ENCODE results near the gene P2RX5.
A peak's percentile ranks its signal among the peaks of the same experiment; 100 is the strongest.

P2RX5 gene

GRCh38 chr17:3689262-3690093, 6.5 kb downstream of the P2RX5 start:
- TF ChIP-seq CTCF (IDR thresholded peaks at IDR 0.05): no peak
- peak; percentile 61 for DNase-seq (ENCODE audit: low spot score)
- no peak overlapping the region for H3K27ac ChIP-seq
- H3K4me3 ChIP-seq: no peak overlapping the region

- DNase-seq (ENCODE audit: low spot score): no peak
- Histone ChIP-seq H3K4me3 (no peak overlapping the region), H3K27ac (no peak overlapping the region)
- TF ChIP-seq CTCF (IDR thresholded peaks at IDR 0.05): no peak
Observed at GRCh38 chr17:3688852-3689261, 7.1 kb downstream of the P2RX5 start.

GRCh38 chr17:3688027-3688553, 7.9 kb downstream of the P2RX5 start:
- no peak overlapping the region for H3K27ac ChIP-seq
- DNase-seq (ENCODE audit: low spot score): no peak
- TF ChIP-seq CTCF (IDR thresholded peaks at IDR 0.05): no peak
- no peak overlapping the region for H3K4me3 ChIP-seq

DNA sequence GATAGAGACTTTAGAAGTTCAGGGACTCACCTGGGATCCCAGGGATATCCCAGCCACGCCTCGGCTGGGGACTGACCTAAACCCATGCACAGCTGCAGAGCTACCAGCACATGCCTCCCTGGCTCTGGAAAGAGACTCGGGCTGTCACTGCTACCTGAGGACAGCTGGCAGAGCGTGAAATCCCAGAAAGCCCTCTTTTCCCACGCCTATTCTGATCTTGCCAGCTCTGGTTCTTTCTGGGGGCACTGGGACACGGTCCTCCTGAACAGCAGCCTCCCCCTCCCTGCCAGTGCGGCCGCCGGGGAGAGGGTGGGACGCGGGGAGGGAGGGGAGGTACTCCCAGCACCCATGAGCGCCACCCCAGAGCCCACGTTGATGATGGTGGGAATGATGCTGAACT, 10.8 kb downstream of the P2RX5 start:
- TF ChIP-seq CTCF (IDR thresholded peaks at IDR 0.05): no peak
- no peak for DNase-seq (ENCODE audit: low spot score)
- Histone ChIP-seq H3K27ac (no peak overlapping the region), H3K4me3 (no peak overlapping the region)

GRCh38 chr17:3683054-3683511, 12.9 kb downstream of the P2RX5 start:
- TF ChIP-seq CTCF (IDR thresholded peaks at IDR 0.05): peak; percentile 80
- DNase-seq (ENCODE audit: low spot score): no peak
- Histone ChIP-seq H3K27ac (no peak overlapping the region), H3K4me3 (no peak overlapping the region)

DNA sequence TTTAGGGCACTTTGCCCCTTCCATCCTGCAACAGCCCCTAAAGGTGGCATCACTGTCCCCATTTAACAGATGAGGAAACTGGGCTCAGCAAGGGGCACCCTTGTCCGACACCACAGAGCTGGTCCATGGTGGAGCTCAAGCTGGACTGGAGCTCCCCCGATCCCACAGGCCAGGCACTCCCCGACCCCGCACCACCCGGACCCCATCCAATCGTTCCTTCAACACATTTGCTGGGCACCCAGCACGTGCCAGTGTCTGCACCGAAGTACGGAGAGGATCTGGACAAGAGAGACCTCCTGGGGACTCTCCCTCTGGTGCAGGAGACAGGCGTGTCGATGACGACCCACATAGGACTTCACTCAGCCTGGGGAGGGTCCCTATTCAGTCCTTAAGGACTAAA, 13.9 kb downstream of the P2RX5 start:
- no peak overlapping the region for H3K4me3 ChIP-seq
- no peak overlapping the region for H3K27ac ChIP-seq
- TF ChIP-seq CTCF (IDR thresholded peaks at IDR 0.05): no peak
- no peak for DNase-seq (ENCODE audit: low spot score)

DNA sequence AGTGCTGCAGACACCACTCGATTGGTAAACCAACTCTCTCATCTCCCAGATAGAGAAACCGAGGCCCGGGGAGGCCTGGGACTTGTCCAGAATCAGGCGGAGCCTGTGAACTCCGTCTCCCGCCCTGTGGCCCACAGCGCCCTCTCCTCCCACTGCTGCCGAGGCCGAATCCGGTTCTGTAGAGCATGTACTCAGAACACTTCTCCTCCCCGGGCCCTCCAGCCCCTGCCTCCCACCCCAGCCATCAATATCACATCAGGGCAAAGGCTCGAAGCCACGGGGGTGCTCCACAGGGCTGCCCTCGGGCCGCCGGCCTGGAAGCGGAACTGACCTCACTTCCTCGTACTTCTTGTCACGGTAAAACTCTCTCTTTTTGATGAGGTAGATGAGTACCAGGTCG, 14.4 kb downstream of the P2RX5 start:
- DNase-seq (ENCODE audit: low spot score): no peak
- Histone ChIP-seq H3K27ac (no peak overlapping the region), H3K4me3 (no peak overlapping the region)
- TF ChIP-seq CTCF (IDR thresholded peaks at IDR 0.05): no peak

Measured in coronary artery (tissue), 2 donors.